Liver (tissue), 9 donors: ENCODE results near the gene TPPP. TPM values are rescaled to one million over a fixed set of nuclear protein-coding genes. Genes with fewer than 3 reads are reported as not detected.

ENCODE experiments used
- DNase-seq: peaks from one replicate; pipeline ENCODE4 v3.0.0-alpha.2; 2017; ENCODE audit warnings: low spot score
- H3K27ac ChIP-seq, 2 donors: one replicate each; pipeline ENCODE4 v1.7.0; 2013; ENCODE audit warnings: inconsistent platforms in 2 of 2, low read length in 2 of 2, control low read depth in 1 of 2, low read depth in 1 of 2, mild to moderate bottlenecking in 1 of 2
- H3K27me3 ChIP-seq, 4 donors: one replicate each; pipeline versions ENCODE4 v1.6.1 to v1.7.0; 2013; ENCODE audit warnings: low read length in 3 of 4, inconsistent platforms in 1 of 4, mild to moderate bottlenecking in 1 of 4, moderate library complexity in 1 of 4; ENCODE audit not compliant: control insufficient read depth in 4 of 4, insufficient read depth in 4 of 4
- H3K36me3 ChIP-seq, 4 donors: one replicate each; pipeline versions ENCODE4 v1.6.1 to v1.7.0; 2013; ENCODE audit warnings: low read length in 3 of 4, mild to moderate bottlenecking in 3 of 4, low read depth in 1 of 4, moderate library complexity in 1 of 4; ENCODE audit not compliant: control insufficient read depth in 4 of 4, insufficient read depth in 3 of 4
- H3K4me1 ChIP-seq, 4 donors: one replicate each; pipeline versions ENCODE4 v1.6.1 to v1.7.0; 2013; ENCODE audit warnings: low read length in 3 of 4, mild to moderate bottlenecking in 3 of 4, moderate library complexity in 1 of 4; ENCODE audit not compliant: control insufficient read depth in 4 of 4, insufficient read depth in 4 of 4
- H3K4me3 ChIP-seq, 3 donors: one replicate each; pipeline versions ENCODE4 v1.6.1 to v1.7.0; 2013; ENCODE audit warnings: low read length in 3 of 3, control low read depth in 1 of 3, low read depth in 1 of 3, mild to moderate bottlenecking in 1 of 3
- H3K9ac ChIP-seq, 2 donors: one replicate each; pipeline ENCODE4 v1.7.0; 2013; ENCODE audit warnings: low read length in 2 of 2, mild to moderate bottlenecking in 2 of 2, moderate library complexity in 2 of 2, control low read depth in 1 of 2, low read depth in 1 of 2
- H3K9me3 ChIP-seq, 4 donors: one replicate each; pipeline versions ENCODE4 v1.6.1 to v1.7.0; 2013; ENCODE audit warnings: low read length in 3 of 4; ENCODE audit not compliant: control insufficient read depth in 4 of 4
- CTCF ChIP-seq: fragments of 150-350 bp; IDR thresholded peaks from 2 replicates; pipeline ENCODE4 v1.5.1; 2017; ENCODE audit warnings: improper control_type of control experiment, low read depth, low read length; ENCODE audit not compliant: missing input control
- EGR1 ChIP-seq, 2 donors: IDR thresholded peaks; 2 replicates each; pipeline ENCODE4 v1.6.1; 2016 to 2018; ENCODE audit warnings: antibody characterized with exemption in 2 of 2, low read depth in 2 of 2
- FOXA1 ChIP-seq: IDR thresholded peaks from 2 replicates; pipeline ENCODE4 v1.6.1; 2016; ENCODE audit warnings: antibody characterized with exemption
- FOXA2 ChIP-seq: IDR thresholded peaks from 2 replicates; pipeline ENCODE4 v1.6.1; 2016; ENCODE audit warnings: antibody characterized with exemption
- GABPA ChIP-seq, 2 donors: IDR thresholded peaks in 1 of 2; conservative IDR thresholded peaks in 1 of 2; 2 replicates each; pipeline ENCODE4 v1.6.1; 2016; ENCODE audit warnings: antibody characterized with exemption in 2 of 2, mild to moderate bottlenecking in 1 of 2, moderate library complexity in 1 of 2
- HNF4A ChIP-seq, 2 donors: conservative IDR thresholded peaks; 2 replicates each; pipeline ENCODE4 v1.6.1; 2016; ENCODE audit warnings: antibody characterized with exemption in 2 of 2, mild to moderate bottlenecking in 2 of 2
- JUND ChIP-seq, 2 donors: IDR thresholded peaks; 2 replicates each; pipeline ENCODE4 v1.6.1; 2016; ENCODE audit warnings: antibody characterized with exemption in 2 of 2
- MAX ChIP-seq: IDR thresholded peaks from 2 replicates; pipeline ENCODE4 v1.6.1; 2016; ENCODE audit warnings: antibody characterized with exemption
- NR2F2 ChIP-seq: IDR thresholded peaks from 2 replicates; pipeline ENCODE4 v1.6.1; 2016; ENCODE audit warnings: antibody characterized with exemption
- RAD21 ChIP-seq, 2 donors: IDR thresholded peaks; 2 replicates each; pipeline ENCODE4 v1.6.1; 2016; ENCODE audit warnings: antibody characterized with exemption in 2 of 2, mild to moderate bottlenecking in 2 of 2
- TAF1 ChIP-seq: conservative IDR thresholded peaks from 2 replicates; pipeline ENCODE4 v1.6.1; 2016; ENCODE audit warnings: antibody characterized with exemption, mild to moderate bottlenecking
- YY1 ChIP-seq: IDR thresholded peaks from 2 replicates; pipeline ENCODE4 v1.6.1; 2016; ENCODE audit warnings: antibody characterized with exemption, mild to moderate bottlenecking
- WGBS: extraction: QIAGEN DNeasy Blood & Tissue Kit; methylation state at CpG from one replicate; pipeline ENCODE4 v1.1.7; 2013; 5-methylcytosine and 5-hydroxymethylcytosine counted together
- polyA plus RNA-seq, 2 donors: library from polyadenylated mRNA; stranded (reverse) in 1 of 2; unstranded in 1 of 2; fragments of 200-250 nt in 1 of 2; fragments of >200 nt in 1 of 2; fragmentation: Nextera tagmentation in 1 of 2; extraction: Ambion mirVana in 1 of 2; gene quantifications; one replicate each; pipeline versions ENCODE4 v1.2.1 to v1.2.3, GENCODE V29; 2013 to 2015
- total RNA-seq, 2 donors: library from RNA; depleted of rRNA; stranded (reverse); fragments of >200 nt; gene quantifications; one replicate each; pipeline ENCODE4 v1.2.3, GENCODE V29; 2014
- TF ChIP-seq, protein P1 (sequence below): IDR thresholded peaks from 2 replicates; pipeline ENCODE4 v1.6.1; 2016; ENCODE audit warnings: antibody characterized with exemption
- donor health status: healthy.
- donor health status: healthy.
- donor health status: healthy.
- donor health status: healthy.
- donor health status: healthy.

The TPPP gene
- total and polyA plus RNA-seq, 4 donors: 0.61 to 2.1 (median 0.80) TPM

DNA sequence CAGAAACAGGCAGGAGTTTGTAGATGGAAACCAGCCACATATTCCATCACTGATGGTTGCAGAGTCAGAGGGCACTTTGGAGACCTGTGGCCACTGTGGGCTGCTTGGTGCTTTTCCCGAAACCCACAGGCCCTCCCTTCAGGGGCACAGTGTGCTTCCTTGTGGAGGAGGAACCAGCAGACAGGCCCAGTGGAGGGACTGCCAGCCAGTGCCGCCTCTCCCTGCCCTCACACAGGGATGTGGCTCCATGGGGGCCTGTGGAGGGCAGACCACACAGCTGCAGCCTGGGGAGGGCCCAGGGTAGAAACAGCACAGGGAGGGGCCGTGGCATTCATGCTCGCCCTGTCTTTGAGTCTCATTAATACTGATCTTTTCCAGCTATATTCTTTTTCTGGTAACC lies 45.8 kb downstream of the TPPP start (continued):
- TF ChIP-seq, protein P1, sequence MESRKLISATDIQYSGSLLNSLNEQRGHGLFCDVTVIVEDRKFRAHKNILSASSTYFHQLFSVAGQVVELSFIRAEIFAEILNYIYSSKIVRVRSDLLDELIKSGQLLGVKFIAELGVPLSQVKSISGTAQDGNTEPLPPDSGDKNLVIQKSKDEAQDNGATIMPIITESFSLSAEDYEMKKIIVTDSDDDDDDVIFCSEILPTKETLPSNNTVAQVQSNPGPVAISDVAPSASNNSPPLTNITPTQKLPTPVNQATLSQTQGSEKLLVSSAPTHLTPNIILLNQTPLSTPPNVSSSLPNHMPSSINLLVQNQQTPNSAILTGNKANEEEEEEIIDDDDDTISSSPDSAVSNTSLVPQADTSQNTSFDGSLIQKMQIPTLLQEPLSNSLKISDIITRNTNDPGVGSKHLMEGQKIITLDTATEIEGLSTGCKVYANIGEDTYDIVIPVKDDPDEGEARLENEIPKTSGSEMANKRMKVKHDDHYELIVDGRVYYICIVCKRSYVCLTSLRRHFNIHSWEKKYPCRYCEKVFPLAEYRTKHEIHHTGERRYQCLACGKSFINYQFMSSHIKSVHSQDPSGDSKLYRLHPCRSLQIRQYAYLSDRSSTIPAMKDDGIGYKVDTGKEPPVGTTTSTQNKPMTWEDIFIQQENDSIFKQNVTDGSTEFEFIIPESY: no peak
- TF ChIP-seq GABPA (IDR thresholded peaks at IDR 0.05 in 1 of 2, conservative IDR thresholded peaks at IDR 0.05 in 1 of 2): no peak

- no peaks in the 10 kb centered on the region for H3K9me3 ChIP-seq
- peaks cover 4 to 18% (median 10%) of the 10 kb centered on the region in 4 donors for H3K36me3 ChIP-seq
- no peak for DNase-seq
- no peak overlapping the region for H3K9ac ChIP-seq
- H3K4me1 ChIP-seq: no peaks in the 10 kb centered on the region
- 96% methylated on average over 18 of the region's 18 CpGs for WGBS
- TF ChIP-seq, protein P1: no peak
- no peak for TF ChIP-seq YY1
- no peak for TF ChIP-seq JUND (IDR thresholded peaks at IDR 0.05)
- no peak for TF ChIP-seq RAD21 (IDR thresholded peaks at IDR 0.05)
- no peak for TF ChIP-seq NR2F2
- no peak for TF ChIP-seq TAF1
- TF ChIP-seq EGR1 (IDR thresholded peaks at IDR 0.05; ENCODE audit: low read depth in 2 of 2): no peak
- TF ChIP-seq MAX: no peak
- TF ChIP-seq HNF4A (conservative IDR thresholded peaks at IDR 0.05): no peak
- no peak for TF ChIP-seq FOXA2
- H3K27me3 ChIP-seq: no peaks in the 10 kb centered on the region
- no peak overlapping the region for H3K27ac ChIP-seq
- no peak overlapping the region for H3K4me3 ChIP-seq
These were observed 46.6 kb downstream of the TPPP start for GRCh38 chr5:646396-647201.

DNA sequence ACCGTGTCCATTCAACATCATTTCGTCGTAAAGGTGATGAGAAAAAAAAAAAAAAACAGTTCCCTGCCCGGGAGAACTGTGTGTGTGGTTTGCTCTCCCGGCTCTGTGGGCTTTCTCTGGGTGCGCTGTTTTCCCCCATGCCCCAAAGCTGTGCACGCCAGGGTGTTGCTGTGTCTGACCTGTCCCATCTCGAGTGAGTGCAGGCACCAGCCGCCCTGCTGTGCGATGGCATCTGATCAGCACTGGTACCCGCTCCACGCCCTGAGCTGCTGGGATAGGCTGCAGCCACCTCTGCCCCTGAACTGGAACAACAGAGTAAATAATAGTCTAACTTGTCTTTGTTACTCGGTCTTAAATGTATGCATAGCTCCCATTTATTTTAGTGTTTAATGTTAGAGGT lies 47.7 kb downstream of the TPPP start:
- Histone ChIP-seq H3K4me3 (no peak overlapping the region), H3K27ac (no peak overlapping the region), H3K9ac (no peak overlapping the region), H3K9me3 (no peaks in the 10 kb centered on the region), H3K27me3 (no peaks in the 10 kb centered on the region), H3K36me3 (peaks cover 4 to 29% (median 13%) of the 10 kb centered on the region in 4 donors), H3K4me1 (no peaks in the 10 kb centered on the region)
- DNase-seq: no peak
- no peak for TF ChIP-seq EGR1 (IDR thresholded peaks at IDR 0.05; ENCODE audit: low read depth in 2 of 2)
- no peak for TF ChIP-seq TAF1
- no peak for TF ChIP-seq GABPA (IDR thresholded peaks at IDR 0.05 in 1 of 2, conservative IDR thresholded peaks at IDR 0.05 in 1 of 2)
- TF ChIP-seq NR2F2: no peak
- no peak for TF ChIP-seq YY1
- no peak for TF ChIP-seq CTCF
- TF ChIP-seq RAD21 (IDR thresholded peaks at IDR 0.05): no peak
- no peak for TF ChIP-seq FOXA1
- 91% methylated on average over 13 of the region's 13 CpGs for WGBS
